Endothelial cell (in vitro differentiated cells): ENCODE data around the gene ZNF121. TPM values are rescaled to one million over a fixed set of nuclear protein-coding genes. Genes with fewer than 3 reads are reported as not detected.

ENCODE experiments used
- DNase-seq: peaks from one replicate; pipeline ENCODE4 v3.0.0; 2021; ENCODE audit warnings: low spot score
- H3K27ac Mint-ChIP-seq: one replicate; pipeline ENCODE4 v1.8.0; 2021; ENCODE audit warnings: mixed read lengths, inconsistent platforms; ENCODE audit not compliant: unreplicated experiment
- H3K27me3 Mint-ChIP-seq: one replicate; pipeline ENCODE4 v1.8.0; 2021; ENCODE audit warnings: mild to moderate bottlenecking, moderate library complexity, mixed read lengths, inconsistent platforms; ENCODE audit not compliant: unreplicated experiment
- H3K36me3 Mint-ChIP-seq: one replicate; pipeline ENCODE4 v1.8.0; 2021; ENCODE audit warnings: mild to moderate bottlenecking, low read depth, mixed read lengths, inconsistent platforms; ENCODE audit not compliant: unreplicated experiment
- H3K4me1 Mint-ChIP-seq: one replicate; pipeline ENCODE4 v1.8.0; 2021; ENCODE audit warnings: mild to moderate bottlenecking, mixed read lengths, inconsistent platforms; ENCODE audit not compliant: unreplicated experiment
- H3K4me3 Mint-ChIP-seq: one replicate; pipeline ENCODE4 v1.8.0; 2021; ENCODE audit warnings: mild to moderate bottlenecking, mixed read lengths, inconsistent platforms; ENCODE audit not compliant: unreplicated experiment
- H3K9me3 Mint-ChIP-seq: one replicate; pipeline ENCODE4 v1.8.0; 2021; ENCODE audit warnings: mixed read lengths, inconsistent platforms; ENCODE audit not compliant: unreplicated experiment
- CTCF ChIP-seq: fragments of 200-600 bp; sonication (generic); IDR thresholded peaks from one replicate; pipeline ENCODE4 v1.5.0; 2021; ENCODE audit warnings: antibody characterized with exemption; ENCODE audit not compliant: unreplicated experiment
- total RNA-seq: library from RNA; stranded (reverse); fragmentation: NEBNext Ultra II Directional; extraction: Animal tissue kit (Norgen Biotek cat#: 25700); gene quantifications from one replicate; pipeline ENCODE4 v1.2.1, GENCODE V29; 2021; ENCODE audit not compliant: unreplicated experiment

ZNF121 gene
- total RNA-seq, 1 donor from 2014 or later, result 52.1 TPM

DNA sequence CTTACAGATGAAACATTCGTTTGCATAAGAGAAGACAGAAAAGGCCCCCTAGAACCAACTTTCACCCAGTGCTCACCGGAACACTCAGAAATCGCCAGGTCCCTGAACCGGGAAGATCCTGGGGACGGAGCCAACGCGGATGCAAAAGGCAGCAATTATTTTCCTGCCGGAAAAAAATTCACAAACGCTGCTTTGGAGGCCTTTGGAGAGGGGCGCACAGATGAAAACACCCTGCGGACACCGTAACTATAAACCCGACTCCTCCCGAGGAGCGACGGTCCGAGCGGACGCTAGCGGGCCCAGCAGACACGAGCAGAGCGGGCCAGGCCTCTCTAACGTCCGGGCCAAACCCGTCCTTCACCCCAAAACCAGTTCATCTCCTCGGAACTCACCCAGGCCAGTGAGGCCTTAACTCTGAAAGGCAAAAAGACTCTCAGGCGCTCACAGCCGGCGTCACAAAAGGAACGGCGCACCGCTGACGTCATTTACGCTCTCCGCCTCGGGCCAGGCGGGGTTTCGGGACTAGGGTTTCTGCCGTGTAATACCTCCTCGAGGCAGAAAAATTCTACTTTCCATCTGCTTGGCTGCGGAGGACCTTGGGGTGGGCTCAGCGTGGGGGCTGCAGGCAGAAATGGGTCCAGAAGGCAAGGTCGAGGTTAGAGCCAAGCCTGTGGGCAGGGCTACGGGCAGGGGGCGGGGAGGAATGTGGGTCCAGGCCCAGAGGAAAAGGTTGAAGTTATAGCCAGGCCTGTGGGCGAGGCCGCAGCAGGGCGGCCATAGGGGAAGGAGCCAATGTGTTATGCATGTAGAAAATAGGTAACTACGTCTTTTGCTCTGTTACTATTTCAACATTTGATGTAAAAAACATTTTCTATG is 45.9 kb downstream of the ZNF121 start, which contains the start of gene ZNF426:
ZNF426 (minus strand) TSS at position 463 of the 876 bp plus-strand sequence. CDS start 2,413 bp downstream, outside the sequence.
- H3K9me3 Mint-ChIP-seq, result peaks cover 37% of the 10 kb centered on the region
- H3K36me3 Mint-ChIP-seq, result peaks cover 51% of the 10 kb centered on the region
- peak within 1 kb of the TSS; percentile 100 for H3K27ac Mint-ChIP-seq
- peak within 1 kb of the TSS; percentile 99 for H3K4me3 Mint-ChIP-seq
- DNase-seq, result peak; percentile 86
- peaks cover 20% of the 10 kb centered on the region for H3K27me3 Mint-ChIP-seq
- H3K4me1 Mint-ChIP-seq, result peaks cover 20% of the 10 kb centered on the region
- TF ChIP-seq CTCF, result no peak

DNA sequence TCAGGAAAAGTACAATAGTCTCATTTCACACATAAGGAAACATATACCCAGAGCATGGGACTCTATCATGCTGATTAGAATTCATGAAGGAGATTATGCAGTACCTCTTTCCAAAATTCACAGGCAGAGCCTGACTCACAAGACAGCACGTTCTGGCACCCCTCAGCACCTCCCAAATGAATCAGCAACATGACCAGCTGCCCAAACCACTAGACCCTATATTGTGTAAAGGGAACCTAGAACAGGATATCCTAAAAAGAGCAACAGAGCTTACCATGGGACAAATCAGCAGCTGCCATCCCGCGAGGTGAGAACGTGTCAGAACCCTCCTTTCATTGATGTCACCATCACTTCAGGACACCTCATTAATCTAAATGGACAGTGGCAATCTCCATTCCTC is 48.4 kb downstream of the ZNF121 start:
- H3K27me3 Mint-ChIP-seq, result peaks cover 22% of the 10 kb centered on the region
- peaks cover 71% of the 10 kb centered on the region for H3K36me3 Mint-ChIP-seq
- H3K9me3 Mint-ChIP-seq, result peaks cover 56% of the 10 kb centered on the region
- H3K4me3 Mint-ChIP-seq, result peak overlapping the region; percentile 65
- peaks cover 20% of the 10 kb centered on the region for H3K4me1 Mint-ChIP-seq
- DNase-seq, result no peak
- H3K27ac Mint-ChIP-seq, result no peak overlapping the region
- TF ChIP-seq CTCF, result no peak

DNA sequence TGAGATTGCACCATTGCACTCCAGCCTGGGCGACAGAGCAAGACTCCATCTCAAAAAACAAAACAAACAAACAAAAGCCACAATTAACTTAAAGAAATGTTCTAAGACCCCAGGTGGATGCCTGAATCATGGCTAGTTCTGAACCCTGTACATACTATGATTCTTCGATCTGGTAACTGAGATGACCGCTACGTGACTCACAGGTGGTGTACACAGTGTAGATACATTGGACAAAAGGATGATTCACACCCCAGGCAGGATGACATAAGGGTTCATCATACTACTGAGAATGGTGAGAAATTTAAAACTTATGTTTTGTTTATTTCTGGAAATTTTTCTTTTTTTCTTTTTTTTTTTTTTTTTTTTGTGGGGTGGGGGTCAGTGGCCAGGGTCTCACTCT is 52.4 kb downstream of the ZNF121 start:
- Mint-ChIP-seq H3K9me3 (peaks cover 82% of the 10 kb centered on the region), H3K36me3 (peaks cover 91% of the 10 kb centered on the region), H3K27ac (no peak overlapping the region), H3K4me1 (no peaks in the 10 kb centered on the region), H3K4me3 (peak overlapping the region; percentile 88), H3K27me3 (peaks cover 13% of the 10 kb centered on the region)
- no peak for TF ChIP-seq CTCF
- DNase-seq, result no peak

DNA sequence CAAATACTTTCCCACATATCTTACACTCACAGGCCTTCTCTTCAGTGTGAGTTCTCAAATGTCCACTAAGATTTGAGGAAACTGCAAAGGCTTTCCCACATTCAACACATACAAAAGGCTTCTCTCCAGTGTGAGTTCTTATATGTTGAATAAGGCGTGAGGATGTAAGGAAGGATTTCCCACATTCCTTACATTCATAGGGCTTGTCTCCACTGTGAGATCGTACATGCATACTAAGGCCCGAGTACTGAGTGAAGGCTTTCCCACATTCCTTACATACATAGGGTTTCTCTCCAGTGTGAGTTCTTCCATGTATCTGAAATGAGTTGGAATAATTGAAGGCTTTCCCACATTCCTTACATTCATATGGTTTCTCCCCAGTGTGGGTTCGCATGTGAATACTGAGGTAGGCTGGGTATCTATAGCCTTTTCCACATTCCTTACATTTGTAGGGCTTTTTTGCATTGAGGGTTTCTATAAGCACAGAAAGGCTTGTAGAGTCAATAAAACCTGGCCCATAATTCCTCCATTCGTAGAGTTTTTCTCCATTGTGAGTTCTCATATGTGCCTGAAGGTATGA is 55.5 kb downstream of the ZNF121 start:
- Mint-ChIP-seq H3K4me1 (no peaks in the 10 kb centered on the region), H3K4me3 (peak overlapping the region; percentile 86), H3K9me3 (peaks cover 90% of the 10 kb centered on the region), H3K27ac (no peak overlapping the region), H3K36me3 (peaks cover 94% of the 10 kb centered on the region), H3K27me3 (peaks cover 9% of the 10 kb centered on the region)
- TF ChIP-seq CTCF, result no peak
- DNase-seq, result no peak
